Stimulated activated CD4-positive, alpha-beta T cell treated with anti-CD3 and anti-CD28 coated beads, Interleukin-12 subunit alpha, Interleukin-12 subunit beta, amount 100 ng/mL, for 48 hours (primary cell): ENCODE results near the gene EPS15.

Experiments
- DNase-seq, 3 donors: peaks; one replicate each; pipeline ENCODE4 v3.0.0-alpha.2; 2020; ENCODE audit warnings: low read depth in 2 of 3, low spot score in 1 of 3

Gene EPS15

GRCh38 chr1:51320967-51321923 lies 197.8 kb downstream of the EPS15 start:
- no peak for DNase-seq

GRCh38 chr1:51317798-51318197 lies 201.3 kb downstream of the EPS15 start:
- DNase-seq, result no peak

- DNase-seq, result no peak
Observed at GRCh38 chr1:51316846-51317120, 202.3 kb downstream of the EPS15 start.

- DNase-seq, result no peak
Observed at GRCh38 chr1:51316113-51316845, 202.8 kb downstream of the EPS15 start.

GRCh38 chr1:51314974-51315373 lies 204.1 kb downstream of the EPS15 start:
- no peak for DNase-seq

- DNase-seq, result no peak
Observed at GRCh38 chr1:51313961-51314777, 204.9 kb downstream of the EPS15 start.

- no peak for DNase-seq
Observed at GRCh38 chr1:51313268-51313852, 205.7 kb downstream of the EPS15 start.

GRCh38 chr1:51312718-51313117 lies 206.3 kb downstream of the EPS15 start:
- no peak for DNase-seq

- DNase-seq, result no peak
Observed at GRCh38 chr1:51311826-51312225, 207.2 kb downstream of the EPS15 start.

GRCh38 chr1:51310871-51311613 lies 208.0 kb downstream of the EPS15 start:
- no peak for DNase-seq

GRCh38 chr1:51309291-51309690 lies 209.8 kb downstream of the EPS15 start:
- DNase-seq, result no peak

GRCh38 chr1:51308636-51309035 lies 210.4 kb downstream of the EPS15 start:
- no peak for DNase-seq

- no peak for DNase-seq
Observed at GRCh38 chr1:51306950-51307349, 212.1 kb downstream of the EPS15 start.

GRCh38 chr1:51305371-51305823 lies 213.7 kb downstream of the EPS15 start:
- no peak for DNase-seq

GRCh38 chr1:51304360-51304759 lies 214.7 kb downstream of the EPS15 start:
- no peak for DNase-seq
